HepG2 (cell line): Measurements from ENCODE around the gene INTS15. TPM values are rescaled to one million over a fixed set of nuclear protein-coding genes. Genes with fewer than 3 reads are reported as not detected.

Source experiments
- ATAC-seq: fragments of 200-7000 bp; cut with Tn5 transposase; 3 replicates; pipeline ENCODE4 v1.9.1; 2020; ENCODE audit warnings: mild to moderate bottlenecking, moderate library complexity
- BruUV-seq: library from RNA; stranded (reverse); fragments of 400-500 nt; replicated peaks from 2 replicates; lab custom pipeline; 2021; lab: Mats Ljungman, UMichigan
- CTCF ChIA-PET: fragments of 300-600 bp; formaldehyde crosslinking; extraction: SDS; loops from one replicate; lab custom pipeline; 2021; ENCODE audit warnings: low total read pairs, inconsistent platforms, low intra/inter-chr PET ratio; lab: Yijun Ruan, JAX
- POLR2A ChIA-PET: fragments of 350-600 bp; sonication (Branson Sonifier 250); formaldehyde crosslinking; loops from one replicate; lab custom pipeline; 2020; ENCODE audit warnings: antibody characterized with exemption, inconsistent platforms; lab: Yijun Ruan, JAX
- DNase-seq: peaks from one replicate; pipeline ENCODE4 v3.0.0-alpha.2; 2015; ENCODE audit warnings: low spot score
- FAIRE-seq: peaks from 3 replicates; lab custom pipeline; 2011; peaks lifted over from hg19 to GRCh38; lab: Jason Lieb, UNC
- H2AFZ ChIP-seq: one replicate; pipeline ENCODE4 v1.6.1; 2011; ENCODE audit warnings: low read length, inconsistent platforms
- H3K27ac ChIP-seq: fragments of 300-600 bp; 3 replicates; pipeline ENCODE4 v1.8.0; 2011; ENCODE audit warnings: mixed run types, mild to moderate bottlenecking, mixed read lengths, low read length, inconsistent platforms; ENCODE audit not compliant: insufficient read depth; ENCODE audit errors: extremely low read length
- H3K27me3 ChIP-seq, 2 experiments: fragments of 200-600 bp in 1 of 2; 2 replicates in 1 of 2; 3 replicates in 1 of 2; pipeline versions ENCODE4 v1.6.0 to v1.8.0; 2011; ENCODE audit warnings: low read length in 2 of 2, mild to moderate bottlenecking in 2 of 2, moderate library complexity in 2 of 2, inconsistent platforms in 1 of 2; ENCODE audit not compliant: insufficient read depth in 2 of 2, control insufficient read depth in 1 of 2
- H3K36me3 ChIP-seq, 2 experiments: fragments of 200-600 bp in 1 of 2; replicated peaks in 1 of 2; 2 replicates in 1 of 2; 3 replicates in 1 of 2; pipeline versions ENCODE4 v1.5.1 to v1.8.0; 2011; ENCODE audit warnings: low read length in 2 of 2, inconsistent platforms in 1 of 2; ENCODE audit not compliant: insufficient read depth in 2 of 2, control insufficient read depth in 1 of 2
- H3K4me1 ChIP-seq: 2 replicates; pipeline ENCODE4 v1.5.1; 2012; ENCODE audit warnings: low read length, inconsistent platforms; ENCODE audit not compliant: insufficient read depth
- H3K4me2 ChIP-seq: 2 replicates; pipeline ENCODE4 v1.6.0; 2011; ENCODE audit warnings: low read depth, low read length, inconsistent platforms
- H3K4me3 ChIP-seq, 3 experiments: fragments of 200-600 bp in 1 of 3; sonication (generic), shearing (Covaris generic) in 1 of 3; replicated peaks in 1 of 3; 2 replicates each; pipeline ENCODE4 v1.5.1; 2011 to 2016; ENCODE audit warnings: low read length in 3 of 3, inconsistent platforms in 2 of 3, low read depth in 2 of 3, mild to moderate bottlenecking in 2 of 3, control low read depth in 1 of 3, mixed read lengths in 1 of 3; ENCODE audit not compliant: insufficient read depth in 1 of 3
- H3K79me2 ChIP-seq: one replicate; pipeline ENCODE4 v1.6.1; 2011; ENCODE audit warnings: low read length, inconsistent platforms; ENCODE audit not compliant: insufficient read depth
- H3K9ac ChIP-seq: 2 replicates; pipeline ENCODE4 v1.6.0; 2011; ENCODE audit warnings: mild to moderate bottlenecking, low read depth, low read length, inconsistent platforms; ENCODE audit not compliant: insufficient read depth
- H3K9me3 ChIP-seq: 2 replicates; pipeline ENCODE4 v1.5.1; 2012; ENCODE audit warnings: mild to moderate bottlenecking, low read length
- H4K20me1 ChIP-seq: 2 replicates; pipeline ENCODE4 v1.6.0; 2011; ENCODE audit warnings: inconsistent platforms, mild to moderate bottlenecking, low read length, moderate library complexity; ENCODE audit not compliant: insufficient read depth
- AKAP8 ChIP-seq: sonication (generic); formaldehyde crosslinking; IDR thresholded peaks from 2 replicates; pipeline ENCODE4 v1.5.1; 2020; ENCODE audit warnings: mild to moderate bottlenecking, missing genetic modification reagents
- ATF7 ChIP-seq, 2 experiments: fragments of 450-650 bp in 1 of 2; sonication (generic) in 1 of 2; formaldehyde crosslinking in 1 of 2; IDR thresholded peaks; 2 replicates each; pipeline versions ENCODE4 v1.4.0 to v1.6.1; 2016 to 2020; ENCODE audit warnings: antibody characterized with exemption in 1 of 2, mild to moderate bottlenecking in 1 of 2, missing genetic modification reagents in 1 of 2
- CENPX ChIP-seq: sonication (generic); formaldehyde crosslinking; IDR thresholded peaks from 2 replicates; pipeline ENCODE4 v1.9.0; 2021; ENCODE audit warnings: mild to moderate bottlenecking, missing genetic modification reagents, moderate library complexity
- GFI1 ChIP-seq: sonication (generic); formaldehyde crosslinking; IDR thresholded peaks from 2 replicates; pipeline ENCODE4 v1.5.0; 2020; ENCODE audit warnings: missing genetic modification reagents, mild to moderate bottlenecking, borderline replicate concordance
- ZKSCAN5 ChIP-seq: sonication (generic); formaldehyde crosslinking; IDR thresholded peaks from 2 replicates; pipeline ENCODE4 v1.5.1; 2020; ENCODE audit warnings: mild to moderate bottlenecking, missing genetic modification reagents
- ZNF225 ChIP-seq: sonication (generic); formaldehyde crosslinking; IDR thresholded peaks from 2 replicates; pipeline ENCODE4 v1.4.0; 2020; ENCODE audit warnings: mild to moderate bottlenecking, missing genetic modification reagents
- ZNF281 ChIP-seq: sonication (generic); formaldehyde crosslinking; IDR thresholded peaks from 2 replicates; pipeline ENCODE4 v1.4.0; 2020; ENCODE audit warnings: missing genetic modification reagents, borderline replicate concordance
- ZNF335 ChIP-seq: sonication (generic); formaldehyde crosslinking; IDR thresholded peaks from 2 replicates; pipeline ENCODE4 v1.4.0; 2020; ENCODE audit warnings: missing genetic modification reagents
- ZNF460 ChIP-seq: sonication (generic); formaldehyde crosslinking; IDR thresholded peaks from 2 replicates; pipeline ENCODE4 v1.5.1; 2020; ENCODE audit warnings: missing genetic modification reagents, mild to moderate bottlenecking, borderline replicate concordance
- ZNF768 ChIP-seq: sonication (generic); formaldehyde crosslinking; IDR thresholded peaks from 2 replicates; pipeline ENCODE4 v1.4.0; 2020; ENCODE audit warnings: missing genetic modification reagents
- ZNF780A ChIP-seq: sonication (generic); formaldehyde crosslinking; IDR thresholded peaks from 2 replicates; pipeline ENCODE4 v1.8.0; 2022; ENCODE audit warnings: mild to moderate bottlenecking, missing genetic modification reagents, moderate library complexity
- WGBS: methylation state at CpG from one replicate; pipeline ENCODE4 v1.1.6; 2017; ENCODE audit warnings: low lambda C conversion rate; 5-methylcytosine and 5-hydroxymethylcytosine counted together
- in situ Hi-C: cut with HindIII; loops from 2 replicates; pipeline ENCODE4 v1.10.0; 2017; ENCODE audit warnings: low pct_unique_long_range_greater_than_20kb; ENCODE audit not compliant: extremely low pct_ligation_motif_present
- intact Hi-C: fragments of 100-400 bp; cut with micrococcal nuclease; formaldehyde crosslinking; loops from one replicate; pipeline ENCODE4 v1.10.0; 2022; ENCODE audit not compliant: unreplicated experiment
- polyA plus RNA-seq, 8 experiments: library from polyadenylated mRNA; depleted of rRNA in 3 of 8; stranded (reverse) in 7 of 8; unstranded in 1 of 8; fragments of >200 nt; fragmentation: Illumina TruSeq in 4 of 8; extraction: Trizol in 4 of 8; gene quantifications; 2 replicates each; pipeline versions ENCODE4 v1.2.1 to v1.2.3, GENCODE V29; 2011 to 2016; ENCODE audit warnings: low read depth in 4 of 8, missing spikeins in 1 of 8, mixed read lengths in 1 of 8; ENCODE audit not compliant: insufficient read depth in 1 of 8
- total RNA-seq, 5 experiments: library from RNA; depleted of rRNA; stranded (reverse); fragments of >200 nt; fragmentation: Illumina TruSeq; extraction: Trizol; gene quantifications; 2 replicates each; pipeline ENCODE4 v1.2.3, GENCODE V29; 2016; ENCODE audit warnings: low read depth in 1 of 5

Gene INTS15
- total and polyA plus RNA-seq, 2 of the 13 experiments (the other 11 are each of a cell fraction or from before 2014, with no cell fraction given) = 16.3 to 25.7 TPM

GRCh38 chr7:6649241-6649961, 59.6 kb downstream of the INTS15 start:
- no TSS peak for BruUV-seq
- DNase-seq (no peak), ATAC-seq (no peak), FAIRE-seq (no peak)
- Histone ChIP-seq H3K4me3 (no peak overlapping the region), H2AFZ (no peak overlapping the region), H3K4me2 (no peak overlapping the region), H3K79me2 (no peaks in the 10 kb centered on the region), H3K27ac (no peak overlapping the region), H4K20me1 (no peaks in the 10 kb centered on the region), H3K27me3 (no peaks in the 10 kb centered on the region), H3K4me1 (no peaks in the 10 kb centered on the region), H3K9me3 (no peaks in the 10 kb centered on the region), H3K36me3 (peaks cover 10 to 33% of the 10 kb centered on the region in 2 experiments; a peak in 4 of 5 replicates), H3K9ac (no peak overlapping the region)
- intact Hi-C loops = no loop called here
- ChIA-PET CTCF (no interaction called here), POLR2A (no interaction called here)
- TF ChIP-seq ZKSCAN5 (no peak), ZNF225 (CRISPR knock-in tag) (no peak), ZNF281 (CRISPR knock-in tag) (no peak), GFI1 (no peak)
- in situ Hi-C loops = no loop called here
- 100% methylated on average over 2 of the region's 13 CpGs for WGBS

GRCh38 chr7:6650086-6650485, 60.3 kb downstream of the INTS15 start:
- DNase-seq = no peak
- POLR2A ChIA-PET = no interaction called here
- intact Hi-C loops = no loop called here
- Histone ChIP-seq H2AFZ (no peak overlapping the region), H3K4me1 (no peaks in the 10 kb centered on the region), H3K4me2 (no peak overlapping the region), H3K9me3 (no peaks in the 10 kb centered on the region), H3K4me3 (no peak overlapping the region), H3K9ac (no peak overlapping the region), H4K20me1 (no peaks in the 10 kb centered on the region), H3K79me2 (no peaks in the 10 kb centered on the region), H3K27me3 (no peaks in the 10 kb centered on the region), H3K27ac (no peak overlapping the region), H3K36me3 (peaks cover 7 to 26% of the 10 kb centered on the region in 2 experiments; a peak in 4 of 5 replicates)
- in situ Hi-C loops = no loop called here
- CTCF ChIA-PET = no interaction called here
- ATAC-seq = no peak
- FAIRE-seq = no peak
- WGBS = 96% methylated on average over 10 of the region's 10 CpGs
- BruUV-seq = no TSS peak
- TF ChIP-seq ZNF768 (no peak), ZNF780A (CRISPR knock-in tag) (no peak), CENPX (no peak), ZNF335 (CRISPR knock-in tag) (no peak), ZNF460 (CRISPR knock-in tag) (no peak), ATF7 (IDR thresholded peaks at IDR 0.05) (no peak), ATF7 (CRISPR knock-in tag; IDR thresholded peaks at IDR 0.05) (no peak), AKAP8 (no peak)
